ENCODE results near the gene CD59.
"Not testable (repeated sequence)": the region's sequence is repeated elsewhere in the genome, so short reads cannot be mapped to it uniquely, and the experiment has no call there.

CD59 gene

DNA sequence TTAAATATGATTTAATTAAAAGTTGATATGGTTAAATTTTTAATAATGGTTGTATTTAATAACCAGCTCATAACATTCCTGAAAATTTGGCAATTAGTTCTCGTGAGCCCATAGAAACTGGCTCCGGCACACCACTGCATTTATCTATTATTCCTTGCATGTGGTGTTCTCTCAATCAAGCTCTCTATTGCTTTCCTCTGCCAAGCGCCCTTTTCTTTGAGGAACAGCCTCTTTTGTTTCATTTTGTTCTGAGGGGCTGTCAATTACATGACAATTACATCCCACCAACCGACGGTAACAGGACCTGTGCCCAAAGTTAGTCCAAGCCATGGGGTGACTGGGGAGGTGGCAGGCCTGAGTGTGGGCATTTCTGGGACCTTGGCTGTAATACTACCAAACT is 43.7 kb downstream of the CD59 start:
- DNase-seq, result no peak

DNA sequence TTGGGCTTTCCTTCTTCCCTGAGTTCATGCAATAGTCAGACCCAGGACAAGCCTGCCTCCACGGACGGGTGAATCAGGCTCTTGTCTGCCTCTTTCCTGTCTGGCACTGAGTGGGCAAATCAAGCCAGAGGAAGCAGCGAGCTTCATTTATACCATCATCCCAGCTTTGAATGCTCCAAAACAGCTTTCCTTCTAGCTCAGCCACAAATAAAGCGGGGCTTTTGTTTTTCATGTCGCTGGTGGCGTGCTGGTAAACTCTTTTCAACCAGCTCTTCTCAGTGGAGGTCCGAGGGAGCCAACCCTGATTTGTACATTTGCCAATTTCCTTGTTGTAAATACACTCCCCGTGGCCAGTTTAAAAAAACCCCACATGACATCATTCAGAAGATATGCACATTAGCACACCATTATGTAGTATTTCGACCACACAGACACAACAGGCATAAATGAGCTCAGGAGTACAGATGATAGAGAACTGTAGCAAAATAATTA is 44.2 kb downstream of the CD59 start:
- no peak for DNase-seq

DNA sequence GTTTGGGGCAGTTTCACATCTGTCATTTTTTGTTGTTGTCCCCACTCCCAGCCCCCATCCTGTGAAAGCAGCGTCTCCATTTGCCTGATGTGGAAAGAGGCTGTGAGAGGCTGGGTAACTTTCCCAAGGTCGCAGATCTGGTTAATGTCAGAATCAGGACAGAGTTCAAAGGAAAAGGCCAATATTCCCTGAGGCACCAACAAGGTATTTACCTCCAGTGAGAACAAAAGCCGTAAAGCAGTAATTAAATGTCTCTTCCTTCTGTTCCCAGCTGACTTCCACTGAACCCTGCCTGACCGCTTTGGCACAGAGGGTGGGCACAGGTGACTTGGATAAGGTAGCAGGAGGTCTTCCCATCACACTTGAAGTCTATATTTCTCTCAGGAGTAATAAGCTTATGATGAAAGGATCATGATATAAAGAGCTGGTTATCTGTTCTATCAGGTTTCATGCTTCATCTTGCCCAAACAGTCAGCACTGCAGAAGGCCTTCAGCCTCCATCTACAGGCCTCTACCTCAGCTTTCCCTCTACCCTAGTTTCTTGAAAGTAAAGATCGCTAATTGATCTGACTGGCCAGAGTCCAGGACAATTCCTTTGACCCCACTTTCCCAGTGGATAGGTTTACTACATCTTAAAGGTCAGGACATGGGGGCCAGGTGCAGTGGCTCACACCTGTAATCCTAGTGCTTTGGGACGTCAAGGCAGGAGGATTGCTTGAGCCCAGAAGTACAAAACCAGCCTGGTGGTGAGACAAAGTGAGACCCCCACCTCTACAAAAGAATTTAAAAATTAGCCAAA is 45.0 kb downstream of the CD59 start:
- DNase-seq, result no peak

DNA sequence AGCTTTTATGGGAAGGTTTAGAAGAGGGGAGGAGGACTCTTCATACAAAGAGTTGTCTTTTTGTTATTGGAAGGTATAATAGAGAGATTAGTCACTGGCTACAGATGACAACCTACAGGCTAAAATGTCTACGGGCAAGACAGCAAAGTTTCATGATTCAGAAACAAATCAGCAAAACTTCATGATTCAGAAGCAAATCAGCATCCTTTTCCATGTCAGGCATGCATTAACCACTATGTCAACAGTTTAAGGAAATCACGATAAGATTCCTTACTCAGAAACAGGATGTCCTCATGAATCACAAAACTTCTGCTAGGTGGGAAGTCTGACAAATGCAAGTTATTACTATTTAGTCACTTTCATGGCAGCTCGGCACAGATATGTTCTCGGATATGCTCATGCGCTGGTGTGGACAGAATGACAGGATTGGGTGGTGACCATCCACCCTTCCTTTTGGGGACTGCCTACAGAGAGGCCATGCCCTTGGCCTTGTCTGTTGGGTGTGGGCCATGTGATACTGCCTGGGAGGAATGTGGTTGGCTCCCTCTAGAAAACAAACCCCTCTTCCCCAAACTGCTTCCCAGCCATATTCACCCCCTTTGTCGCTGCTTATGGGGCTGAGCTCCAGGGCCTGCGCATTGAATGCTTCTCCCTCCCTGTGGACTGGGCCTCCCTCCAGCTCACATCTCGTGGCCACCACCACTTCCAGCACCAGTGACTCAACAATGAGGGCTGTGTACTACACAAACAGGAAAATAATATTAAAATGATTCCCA is 45.7 kb downstream of the CD59 start:
- DNase-seq, result no peak

DNA sequence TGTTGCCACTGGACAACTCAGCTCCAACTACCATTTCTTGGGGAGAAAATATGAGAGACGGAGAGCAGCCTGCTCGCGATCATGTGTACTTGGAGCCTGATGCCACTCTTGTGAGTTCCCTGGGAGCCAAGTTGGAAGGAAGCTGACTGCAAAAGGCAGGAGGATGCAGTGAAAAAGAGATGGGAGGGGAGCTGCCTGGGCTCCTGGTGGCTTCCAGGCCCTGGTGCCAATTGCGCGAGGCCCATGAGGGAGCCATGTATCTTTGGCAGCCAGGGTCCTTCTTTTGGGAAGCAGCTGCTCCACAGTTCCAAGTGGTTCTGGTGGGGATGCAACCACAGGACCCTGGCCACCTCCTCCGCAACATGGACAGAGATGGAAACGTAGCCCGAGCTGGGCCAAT is 46.7 kb downstream of the CD59 start:
- no peak for DNase-seq

DNA sequence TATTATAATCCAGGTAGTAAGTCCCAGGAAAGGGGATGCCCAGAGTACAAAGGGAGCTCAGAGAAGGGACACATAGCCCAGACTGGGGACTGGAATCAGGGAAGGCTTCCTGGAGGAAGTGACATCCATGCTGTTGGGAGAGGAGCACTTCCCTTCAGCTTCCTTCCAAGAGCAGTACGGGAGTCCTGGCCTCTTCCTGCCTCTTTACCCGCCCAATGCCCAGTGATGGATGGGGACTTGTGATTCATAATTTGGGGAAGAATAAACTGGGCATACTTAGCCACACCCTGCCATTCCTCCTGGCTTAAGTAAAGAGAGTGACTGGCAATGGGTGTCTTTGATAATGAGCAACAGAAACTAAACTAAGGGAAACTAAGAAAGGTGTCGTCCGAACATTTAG is 47.1 kb downstream of the CD59 start:
- DNase-seq, result no peak

DNA sequence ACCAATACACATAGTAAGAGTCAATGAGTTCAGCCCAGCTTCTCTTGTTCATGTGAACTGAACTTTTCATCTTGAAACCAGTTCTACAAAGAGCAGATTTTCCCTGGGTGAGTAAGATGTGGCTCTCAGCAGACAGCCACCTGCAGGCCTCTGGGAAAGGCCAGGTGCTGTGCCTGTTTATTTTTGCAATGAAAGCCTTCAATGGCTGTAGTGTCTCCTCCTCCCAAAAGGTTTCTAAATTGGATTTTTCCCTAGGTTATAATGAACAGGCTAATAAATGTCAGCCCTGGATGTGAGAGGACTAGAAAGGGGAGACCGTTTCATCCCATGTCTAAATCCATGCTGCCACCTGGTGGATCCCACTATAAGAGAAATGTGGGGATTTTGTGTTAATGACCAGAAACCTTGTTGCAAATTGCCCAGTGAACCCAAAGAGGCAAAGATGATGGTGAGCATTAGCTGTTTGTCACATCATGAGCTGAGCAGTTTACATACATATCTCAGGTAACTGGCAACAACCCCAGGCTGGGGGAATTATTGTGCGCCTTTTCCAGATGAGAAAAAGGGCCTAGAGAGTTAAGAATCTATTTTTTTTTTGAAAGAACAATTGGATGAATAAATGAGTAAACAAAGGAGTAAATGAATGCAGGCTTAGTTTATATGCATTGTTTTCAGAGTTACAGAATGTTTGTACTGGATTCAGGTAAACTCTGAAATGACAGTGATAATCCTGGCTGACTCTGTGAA is 48.3 kb downstream of the CD59 start:
- peak; percentile 78 for DNase-seq

DNA sequence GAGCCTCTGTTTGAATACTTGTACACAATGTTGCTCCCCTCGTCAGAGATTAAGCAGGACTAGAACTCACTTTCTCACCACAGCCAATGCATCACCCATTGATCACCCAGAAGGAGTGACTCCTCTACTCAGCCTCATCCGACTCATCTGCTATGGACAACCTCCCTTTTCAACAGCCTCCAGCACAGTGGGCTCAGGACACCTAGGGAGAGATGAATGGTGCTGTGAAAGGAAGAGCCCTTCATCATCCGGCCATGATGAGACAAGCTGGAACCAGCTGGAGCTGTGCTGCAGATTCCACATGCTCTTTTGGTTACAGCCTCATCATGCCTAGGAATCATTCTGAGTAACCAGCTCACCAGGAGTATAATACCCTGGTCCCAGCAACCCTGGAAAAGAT is 51.1 kb downstream of the CD59 start:
- no peak for DNase-seq

DNA sequence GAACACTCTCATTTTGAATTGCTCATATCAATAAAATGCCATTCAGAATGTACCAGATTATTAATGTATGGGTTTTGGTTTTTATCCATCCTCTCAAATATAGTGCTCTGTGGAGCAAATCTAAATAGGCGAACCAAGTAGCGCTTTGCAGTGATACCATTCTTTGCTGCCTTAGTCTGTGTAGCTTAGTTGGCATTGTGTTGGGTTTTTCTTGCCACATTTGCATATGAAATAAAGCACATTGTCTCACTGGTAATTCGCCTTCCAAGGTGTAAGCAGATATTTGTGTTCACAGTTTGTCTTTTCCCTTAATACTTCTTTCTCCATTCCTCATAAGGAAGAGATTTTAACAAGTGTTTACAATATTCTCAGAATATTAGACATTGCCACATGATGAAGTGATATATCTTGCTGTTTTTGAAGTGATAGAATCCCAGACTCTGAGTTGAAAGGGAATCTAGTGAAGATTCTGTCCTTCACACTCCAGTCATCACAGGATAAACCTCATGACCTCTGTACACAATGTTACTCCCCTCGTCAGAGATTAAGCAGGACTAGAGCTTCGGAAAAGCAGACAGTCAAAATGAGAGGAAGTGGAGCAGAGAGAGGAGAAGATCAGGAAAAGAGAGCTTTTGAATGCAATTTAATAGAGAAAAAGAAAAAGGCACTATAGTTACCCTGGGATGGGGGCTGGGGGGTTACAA is 52.1 kb downstream of the CD59 start:
- no peak for DNase-seq

DNA sequence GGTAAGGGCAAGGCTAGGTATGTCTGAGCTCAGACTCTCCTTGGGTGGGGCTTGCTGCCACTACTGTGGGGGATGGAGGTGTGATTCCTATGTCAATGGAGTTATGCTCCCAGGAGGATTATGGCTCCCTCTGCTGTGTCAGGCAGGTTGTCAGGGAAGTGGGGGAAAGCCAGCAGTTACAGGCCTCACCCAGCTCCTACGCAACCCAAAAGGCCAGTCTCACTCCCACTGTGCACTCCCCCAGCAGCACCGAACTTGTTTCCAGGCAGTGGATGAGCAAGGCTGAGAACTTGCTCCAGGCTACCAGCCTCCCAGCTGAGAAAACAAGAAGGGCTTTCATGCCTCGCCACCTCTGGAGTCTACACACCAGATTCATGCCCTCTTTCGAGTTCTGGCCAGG is 53.8 kb downstream of the CD59 start:
- no peak for DNase-seq

DNA sequence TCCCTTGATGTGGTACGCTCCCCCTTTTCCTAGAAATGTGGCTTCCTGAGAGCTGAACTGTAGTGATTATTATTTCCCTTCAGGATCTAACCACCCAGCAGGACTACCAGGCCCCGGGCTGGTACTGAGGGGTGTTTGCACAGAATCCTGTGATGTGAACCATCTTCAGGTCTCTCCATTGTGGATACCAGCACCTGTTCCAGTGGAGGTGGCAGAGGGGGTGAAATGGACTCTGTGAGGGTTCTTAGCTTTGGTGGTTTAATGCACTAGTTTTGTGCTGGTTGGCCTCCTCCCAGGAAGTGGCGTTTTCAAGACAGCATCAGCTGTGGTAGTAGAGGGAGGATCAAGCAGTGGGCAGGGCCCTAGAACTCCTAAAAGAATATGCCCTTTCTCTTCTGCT is 54.2 kb downstream of the CD59 start:
- DNase-seq, result no peak

DNA sequence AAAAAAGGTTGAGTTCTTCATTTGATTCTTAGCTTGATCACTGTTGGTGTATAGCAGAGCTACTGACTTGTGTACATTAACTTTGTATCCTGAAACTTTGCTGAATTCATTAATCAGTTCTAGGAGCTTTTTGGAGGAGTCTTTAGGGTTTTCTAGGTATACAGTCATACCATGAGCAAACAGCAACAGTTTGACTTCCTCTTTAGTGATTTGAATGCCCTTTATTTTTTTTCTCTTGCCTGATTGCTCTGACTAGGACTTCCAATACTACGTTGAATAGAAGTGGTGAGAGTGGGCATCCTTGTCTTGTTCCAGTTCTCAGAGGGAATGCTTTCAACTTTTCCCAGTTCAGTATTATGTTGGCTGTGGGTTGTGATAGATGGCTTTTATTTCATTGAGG is 57.6 kb downstream of the CD59 start:
- DNase-seq, result not testable (repeated sequence)

DNA sequence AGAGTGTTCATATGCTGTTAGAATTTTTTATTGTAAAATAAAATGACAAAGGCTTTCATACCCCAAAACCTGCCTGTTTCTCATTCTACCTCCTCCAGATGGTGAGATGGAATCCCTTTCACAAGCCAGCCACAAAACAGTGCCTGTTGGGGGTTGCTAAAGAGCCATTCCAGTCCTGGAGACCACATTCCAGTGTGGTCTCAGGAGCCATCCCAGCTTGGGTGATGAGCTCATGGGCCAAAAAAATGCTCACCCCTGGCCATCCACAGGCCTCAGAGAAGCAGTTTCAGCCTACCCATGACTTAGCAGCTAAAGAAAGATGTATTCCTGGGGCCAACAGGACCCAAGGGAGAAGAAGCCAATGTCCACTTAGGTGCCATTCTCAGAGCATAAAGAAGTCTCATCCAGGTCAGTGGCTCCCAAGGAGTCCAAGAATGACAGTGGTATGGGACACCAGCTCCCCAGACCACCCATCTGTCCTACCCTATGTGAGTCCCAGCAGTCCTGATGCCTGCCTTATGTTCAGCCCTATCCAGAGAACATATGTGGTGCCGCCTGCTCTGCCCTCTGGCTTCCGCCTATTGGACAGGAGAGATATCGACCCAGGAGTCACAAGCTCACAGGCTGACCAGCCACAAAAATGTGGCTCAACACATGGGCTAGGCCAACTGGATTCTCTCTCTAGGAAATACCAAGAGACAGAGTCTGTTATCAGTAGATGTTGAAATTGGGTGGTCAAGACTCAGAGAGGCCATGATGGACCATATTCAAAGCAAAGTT is 62.0 kb downstream of the CD59 start:
- no peak for DNase-seq

DNA sequence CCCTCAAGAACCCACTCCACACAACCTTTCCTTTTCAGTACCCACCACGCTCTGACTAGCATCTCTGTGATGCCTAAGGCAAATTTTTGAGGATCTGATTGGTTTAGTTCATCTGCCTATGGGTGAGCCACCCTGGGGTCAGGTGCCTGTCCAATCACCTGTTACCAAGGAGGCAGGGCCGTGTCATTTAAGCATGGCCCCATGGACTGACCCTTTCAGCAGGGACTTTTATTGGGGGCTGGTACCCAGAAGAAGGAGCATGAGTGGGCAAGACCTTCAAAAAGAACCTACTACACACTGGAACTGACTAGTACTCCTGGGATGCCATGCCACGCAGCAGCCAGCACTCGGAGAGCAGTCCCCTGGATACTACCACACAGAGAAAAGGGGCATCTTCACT is 64.0 kb downstream of the CD59 start:
- DNase-seq, result no peak

DNA sequence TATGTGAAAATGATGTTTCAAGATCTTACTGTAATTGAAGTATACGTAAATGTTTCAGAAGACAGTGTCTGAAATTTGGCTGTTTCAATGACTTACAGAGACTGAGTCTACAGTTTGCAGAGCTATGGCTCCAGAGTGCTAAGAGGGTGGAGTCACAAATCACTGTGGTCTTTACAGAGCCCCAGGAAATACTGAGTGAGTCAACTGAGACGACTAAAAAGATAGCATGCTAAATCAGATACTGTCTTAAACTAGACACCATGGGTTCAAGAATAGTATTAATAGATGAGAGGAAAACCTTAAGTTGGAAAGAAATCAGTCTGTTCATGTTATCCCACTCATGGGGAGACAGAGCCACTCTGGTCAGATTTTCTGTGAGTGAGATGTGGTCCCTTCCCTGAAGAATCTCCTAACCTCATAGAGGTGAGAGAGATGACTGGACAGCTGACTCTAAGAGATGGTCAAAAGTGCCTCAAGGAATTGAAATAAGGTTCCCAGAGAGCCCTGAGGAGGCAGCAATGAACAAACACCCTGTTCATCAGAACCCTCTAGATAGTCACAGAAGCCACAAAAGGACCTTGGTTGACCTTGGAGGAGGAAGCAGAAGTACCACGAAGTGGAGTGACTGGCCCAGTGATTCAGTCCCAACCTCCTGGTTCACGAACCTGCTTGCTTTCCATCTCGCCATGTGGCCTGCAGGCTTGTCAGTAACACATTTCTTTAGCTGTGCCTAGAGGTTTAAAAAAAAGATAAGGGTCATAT is 65.8 kb downstream of the CD59 start:
- no peak for DNase-seq

DNA sequence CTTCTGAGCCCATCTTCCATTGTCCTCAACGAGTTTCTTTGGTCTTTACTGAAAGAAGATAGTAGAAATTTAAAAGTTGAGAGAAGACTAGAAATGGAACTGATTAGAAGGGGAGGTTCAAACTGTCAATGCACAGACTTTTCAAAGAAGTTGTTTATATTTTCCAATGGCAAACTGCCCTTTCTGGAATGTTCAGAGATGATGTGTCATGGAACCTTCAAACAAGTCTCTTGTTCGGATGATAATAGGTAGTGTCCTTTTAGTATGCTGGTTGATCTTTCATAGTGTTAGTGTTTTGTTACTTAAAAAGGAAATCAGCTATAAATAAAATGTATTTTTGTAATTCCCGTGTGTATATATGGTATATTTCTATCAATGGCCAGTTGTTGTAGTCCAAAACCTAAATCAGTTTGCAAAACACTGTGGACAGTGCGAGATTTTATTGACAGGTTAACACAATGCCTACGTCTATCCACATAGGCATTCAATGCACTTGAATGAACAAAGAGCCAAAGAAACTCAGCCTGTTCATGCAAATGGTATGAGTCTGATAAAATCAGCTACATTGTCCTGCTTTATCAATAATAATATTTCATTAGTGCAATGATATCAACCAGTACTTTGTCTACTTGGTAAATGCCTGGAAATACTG is 66.5 kb downstream of the CD59 start:
- no peak for DNase-seq

DNA sequence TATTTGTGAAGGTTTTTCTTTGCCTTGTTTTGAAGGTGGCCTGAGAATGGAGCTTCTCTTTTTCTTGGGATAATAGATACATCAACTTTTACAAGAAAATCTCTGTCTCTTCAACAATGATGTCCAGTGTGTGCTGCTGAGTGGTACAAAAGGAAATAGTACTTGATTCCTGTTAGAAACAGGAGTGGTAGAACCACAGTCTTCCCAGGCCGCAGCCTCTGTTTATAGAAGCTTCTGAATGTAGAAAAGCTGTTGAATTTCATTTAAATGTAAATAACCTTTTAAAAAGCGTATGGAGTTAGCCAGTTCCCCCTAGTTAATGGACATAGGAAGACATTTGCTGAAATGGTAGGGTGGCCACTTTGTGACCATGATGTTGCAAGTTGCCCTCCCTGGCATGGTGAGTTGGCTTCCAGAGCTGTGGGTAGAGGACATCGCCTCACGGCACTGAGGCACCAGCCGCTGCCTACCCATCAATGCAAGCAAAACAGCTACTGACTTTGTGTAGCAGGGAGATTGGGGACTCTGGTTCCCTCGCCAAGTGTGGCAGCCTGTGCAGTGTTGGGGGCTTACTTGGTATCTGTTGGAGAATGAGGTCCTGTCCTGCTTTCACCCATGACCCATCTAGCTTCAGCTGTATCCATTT is 67.1 kb downstream of the CD59 start:
- DNase-seq, result no peak

DNA sequence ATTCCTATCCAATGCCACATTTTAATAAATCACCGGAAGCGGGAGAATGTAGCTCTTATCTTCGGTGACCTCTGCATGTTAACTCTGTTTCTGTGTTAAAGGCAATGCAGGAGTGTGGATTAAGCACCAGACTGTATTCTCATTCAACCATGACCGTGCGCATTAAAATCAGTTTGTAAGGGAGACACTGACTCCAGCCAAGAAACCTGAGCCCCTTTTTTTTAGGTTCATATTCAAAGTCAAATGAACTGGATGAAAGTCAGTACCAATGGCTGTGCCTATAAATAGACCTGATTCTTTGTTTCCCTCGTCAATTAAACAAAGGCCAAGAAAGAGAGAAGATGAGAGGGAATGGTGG is 67.8 kb downstream of the CD59 start:
- DNase-seq, result no peak

DNA sequence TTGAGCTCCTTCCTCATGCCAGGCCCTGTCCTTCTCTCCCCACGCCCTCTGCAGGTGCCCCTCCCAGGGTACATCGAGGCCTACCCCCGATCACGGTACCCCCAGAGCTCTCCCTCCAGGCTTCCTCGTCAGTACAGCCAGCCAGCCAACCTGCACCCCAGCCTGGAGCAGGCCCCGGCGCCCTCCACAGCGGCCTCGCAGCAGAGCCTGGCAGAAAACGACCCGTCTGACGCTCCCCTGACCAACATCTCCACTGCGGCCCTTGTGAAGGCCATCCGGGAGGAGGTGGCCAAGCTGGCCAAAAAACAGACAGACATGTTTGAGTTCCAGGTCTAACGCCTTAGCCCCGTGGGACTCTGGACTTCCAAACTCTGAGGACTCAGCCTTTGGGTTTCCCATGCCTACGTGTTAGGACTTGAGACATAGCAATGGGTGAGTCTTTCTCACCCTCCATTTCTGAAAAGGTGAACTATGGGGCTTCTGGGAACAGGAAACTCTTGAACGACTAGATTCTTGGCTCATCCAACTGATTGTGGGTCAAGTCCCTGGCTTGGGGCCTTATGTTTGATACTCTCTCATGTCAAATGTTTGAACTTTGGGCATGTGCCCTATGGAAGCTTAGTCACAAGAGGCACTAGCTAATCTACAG is 68.3 kb downstream of the CD59 start:
- DNase-seq, result no peak
